CD4-positive, CD25-positive, alpha-beta regulatory T cell (primary cell): ENCODE data around the gene PAXIP1. TPM values are rescaled to one million over a fixed set of nuclear protein-coding genes. Genes with fewer than 3 reads are reported as not detected.

ENCODE experiments used
- ATAC-seq, 2 donors: fragments of 150-1000 bp; cut with Tn5 transposase; one replicate each; pipeline ENCODE4 v1.10.0; 2021; ENCODE audit warnings: low read depth in 2 of 2, moderate number of reproducible peaks in 2 of 2, moderate library complexity in 1 of 2
- DNase-seq, 3 donors: peaks; one replicate each; pipeline versions ENCODE4 v3.0.0 to v3.0.0-alpha.2; 2012 to 2022; ENCODE audit warnings: mixed read lengths in 1 of 3
- H3K27ac ChIP-seq: one replicate; pipeline ENCODE4 v1.7.0; 2013; ENCODE audit warnings: mild to moderate bottlenecking, low read length; ENCODE audit not compliant: insufficient read depth, poor library complexity, severe bottlenecking
- H3K27me3 ChIP-seq: one replicate; pipeline ENCODE4 v1.7.0; 2013; ENCODE audit warnings: low read length; ENCODE audit not compliant: control insufficient read depth, insufficient read depth
- H3K36me3 ChIP-seq: one replicate; pipeline ENCODE4 v1.7.0; 2013; ENCODE audit warnings: mild to moderate bottlenecking, low read length, moderate library complexity; ENCODE audit not compliant: control insufficient read depth, insufficient read depth
- H3K4me1 ChIP-seq: 2 replicates; pipeline ENCODE4 v1.7.0; 2013; ENCODE audit warnings: mild to moderate bottlenecking, low read length; ENCODE audit not compliant: insufficient read depth, control insufficient read depth, poor library complexity, severe bottlenecking
- H3K4me3 ChIP-seq: one replicate; pipeline ENCODE4 v1.7.0; 2013; ENCODE audit warnings: low read depth, mild to moderate bottlenecking, low read length, moderate library complexity
- H3K9me3 ChIP-seq, 2 experiments: 1 replicate in 1 of 2; 2 replicates in 1 of 2; pipeline ENCODE4 v1.7.0; 2013; ENCODE audit warnings: low read length in 2 of 2, mild to moderate bottlenecking in 1 of 2, moderate library complexity in 1 of 2; ENCODE audit not compliant: control insufficient read depth in 2 of 2
- H3K27ac Mint-ChIP-seq, 3 donors: one replicate each; pipeline ENCODE4 v1.8.0; 2020 to 2022; ENCODE audit warnings: mild to moderate bottlenecking in 3 of 3, mixed read lengths in 3 of 3, moderate library complexity in 2 of 3
- H3K27me3 Mint-ChIP-seq: one replicate; pipeline ENCODE4 v1.8.0; 2022; ENCODE audit warnings: mild to moderate bottlenecking, mixed read lengths
- H3K36me3 Mint-ChIP-seq: one replicate; pipeline ENCODE4 v1.8.0; 2020; ENCODE audit warnings: mixed read lengths
- H3K4me1 Mint-ChIP-seq, 4 donors: one replicate each; pipeline ENCODE4 v1.8.0; 2020 to 2022; ENCODE audit warnings: mixed read lengths in 4 of 4, mild to moderate bottlenecking in 1 of 4
- H3K4me3 Mint-ChIP-seq, 4 donors: one replicate each; pipeline ENCODE4 v1.8.0; 2020 to 2022; ENCODE audit warnings: mild to moderate bottlenecking in 4 of 4, mixed read lengths in 4 of 4, moderate library complexity in 3 of 4
- H3K9me3 Mint-ChIP-seq, 7 donors: one replicate each; pipeline ENCODE4 v1.8.0; 2020 to 2022; ENCODE audit warnings: mixed read lengths in 7 of 7, mild to moderate bottlenecking in 3 of 7, moderate library complexity in 2 of 7
- polyA plus RNA-seq, 4 donors: library from polyadenylated mRNA; unstranded; fragments of 300-500 nt; fragmentation: Illumina TruSeq; gene quantifications; one replicate each; pipeline ENCODE4 v1.2.3, GENCODE V29; 2021
- total RNA-seq: library from RNA; stranded (reverse); gene quantifications from one replicate; pipeline ENCODE4 v1.2.3, GENCODE V29; 2022

PAXIP1 gene
- total and polyA plus RNA-seq, 5 donors from 2014 or later = 0.88 to 15.1 (median 2.2) TPM

DNA sequence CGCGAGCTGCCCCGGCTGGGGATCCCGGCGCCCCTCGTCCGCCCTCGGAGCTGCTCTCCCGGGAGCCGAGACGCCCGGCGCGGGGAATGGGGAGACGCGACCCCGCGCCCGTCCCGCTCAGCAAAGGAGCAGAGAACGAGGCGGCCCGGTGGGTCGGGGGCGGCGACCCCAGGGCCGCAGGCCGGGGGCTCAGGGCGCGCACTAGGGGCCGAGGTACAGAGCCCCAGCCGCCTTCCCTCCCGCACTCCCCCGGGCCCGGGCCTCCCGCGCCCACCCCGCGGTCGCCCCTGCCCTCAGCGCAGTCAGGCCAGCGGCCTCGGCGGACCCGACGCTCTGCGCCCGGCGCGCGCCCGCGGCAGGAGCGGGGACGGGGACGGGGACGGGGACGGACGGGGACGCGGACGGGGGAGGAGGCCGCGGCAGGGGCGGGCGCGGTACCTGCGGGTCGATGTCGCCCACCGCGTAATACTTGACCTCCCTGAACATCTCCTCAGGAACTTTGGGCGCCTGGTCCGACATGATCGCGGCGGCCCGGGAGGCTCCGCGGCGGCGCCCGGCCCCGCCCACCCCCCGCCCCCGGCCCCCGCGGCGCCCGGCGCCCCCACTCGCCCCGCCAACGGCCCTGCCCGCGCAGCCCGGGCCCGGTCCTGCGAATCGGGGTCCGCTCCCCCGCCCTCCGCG, 373 bp downstream of the PAXIP1 start:
- peaks cover 9% of the 10 kb centered on the region for H3K36me3 ChIP-seq
- peaks cover 6 to 16% (median 10%) of the 10 kb centered on the region in 4 donors for H3K4me1 Mint-ChIP-seq
- H3K4me1 ChIP-seq = peaks cover 19% of the 10 kb centered on the region
- H3K4me3 Mint-ChIP-seq = no peak overlapping the region
- peaks cover 7% of the 10 kb centered on the region for H3K36me3 Mint-ChIP-seq
- ATAC-seq (peak; percentile 14 to 15), DNase-seq (peak in 2 of 3 donors; percentile 36 to 67)
- no peaks in the 10 kb centered on the region for H3K27me3 Mint-ChIP-seq
- no peaks in the 10 kb centered on the region for H3K9me3 ChIP-seq
- H3K4me3 ChIP-seq = no peak overlapping the region
- peaks cover 0 to 2% (median 0%) of the 10 kb centered on the region in 7 donors for H3K9me3 Mint-ChIP-seq
- H3K27ac Mint-ChIP-seq = no peak overlapping the region
- H3K27ac ChIP-seq = no peak overlapping the region
- no peaks in the 10 kb centered on the region for H3K27me3 ChIP-seq

GRCh38 chr7:155001756-155002410, 1.0 kb downstream of the PAXIP1 start:
- Histone ChIP-seq H3K27me3 (no peaks in the 10 kb centered on the region), H3K27ac (no peak overlapping the region), H3K9me3 (no peaks in the 10 kb centered on the region), H3K36me3 (peaks cover 16% of the 10 kb centered on the region), H3K4me3 (peak overlapping the region; percentile 69), H3K4me1 (peaks cover 19% of the 10 kb centered on the region)
- peaks cover 9% of the 10 kb centered on the region for H3K36me3 Mint-ChIP-seq
- H3K27me3 Mint-ChIP-seq = no peaks in the 10 kb centered on the region
- H3K9me3 Mint-ChIP-seq = peaks cover 0 to 2% (median 0%) of the 10 kb centered on the region in 7 donors
- H3K4me3 Mint-ChIP-seq = no peak overlapping the region
- peak in 2 of 3 donors; percentile 5 to 26 for DNase-seq
- peaks cover 6 to 19% (median 13%) of the 10 kb centered on the region in 4 donors for H3K4me1 Mint-ChIP-seq
- ATAC-seq = no peak
- H3K27ac Mint-ChIP-seq = peak overlapping the region in 2 of 3 donors; percentile 88 to 90

DNA sequence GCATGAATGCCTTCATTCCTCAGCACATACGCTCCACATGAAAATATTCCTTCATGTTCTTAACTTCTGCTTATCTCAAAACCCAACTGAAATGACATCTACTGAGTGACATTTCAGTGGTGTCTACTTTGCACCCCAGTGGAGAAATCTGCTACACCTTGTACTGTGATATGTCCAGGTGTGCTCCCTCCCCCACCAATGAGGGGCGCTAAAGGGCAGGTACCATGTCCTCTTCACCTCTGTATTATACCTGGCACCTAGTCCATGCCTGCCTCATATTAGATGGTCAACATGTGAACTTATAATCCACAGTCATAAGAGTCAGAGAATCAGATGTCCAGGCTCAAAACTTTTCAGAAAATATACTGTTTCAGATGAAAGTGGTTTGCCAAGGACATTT, 2.1 kb downstream of the PAXIP1 start:
- peaks cover 6 to 23% (median 15%) of the 10 kb centered on the region in 4 donors for H3K4me1 Mint-ChIP-seq
- no peak overlapping the region for H3K4me3 ChIP-seq
- no peaks in the 10 kb centered on the region for H3K27me3 Mint-ChIP-seq
- no peak overlapping the region for H3K27ac Mint-ChIP-seq
- DNase-seq (peak in 1 of 3 donors; percentile 42), ATAC-seq (no peak)
- H3K27me3 ChIP-seq = no peaks in the 10 kb centered on the region
- H3K36me3 Mint-ChIP-seq = peaks cover 12% of the 10 kb centered on the region
- H3K36me3 ChIP-seq = peaks cover 27% of the 10 kb centered on the region
- H3K9me3 Mint-ChIP-seq = peaks cover 0 to 2% (median 0%) of the 10 kb centered on the region in 7 donors
- no peaks in the 10 kb centered on the region for H3K9me3 ChIP-seq
- no peak overlapping the region for H3K4me3 Mint-ChIP-seq
- no peak overlapping the region for H3K27ac ChIP-seq
- H3K4me1 ChIP-seq = peaks cover 19% of the 10 kb centered on the region

DNA sequence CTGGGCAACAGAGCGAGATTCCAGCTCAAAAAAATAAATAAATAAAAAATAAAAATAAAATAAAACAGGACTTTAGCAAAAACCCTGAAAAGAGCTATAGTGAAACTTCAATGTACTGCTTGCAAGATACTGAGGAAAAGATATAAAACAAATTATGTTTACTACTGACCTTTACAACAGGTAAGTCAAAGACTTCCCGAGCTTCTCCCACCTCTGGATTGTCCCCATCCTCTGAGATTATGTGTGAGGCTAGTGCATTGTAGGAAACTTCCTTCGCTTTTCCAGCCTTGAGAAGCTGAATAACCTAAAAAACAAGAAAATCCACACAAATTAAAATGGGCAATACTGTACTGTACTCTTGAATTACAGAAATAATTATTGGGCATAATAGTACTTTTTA, 4.4 kb downstream of the PAXIP1 start:
- H3K4me1 ChIP-seq = peaks cover 9% of the 10 kb centered on the region
- Mint-ChIP-seq H3K27me3 (no peaks in the 10 kb centered on the region), H3K36me3 (peaks cover 19% of the 10 kb centered on the region), H3K4me1 (peaks cover 0 to 17% (median 10%) of the 10 kb centered on the region in 4 donors), H3K9me3 (no peaks in the 10 kb centered on the region), H3K4me3 (no peak overlapping the region), H3K27ac (no peak overlapping the region)
- H3K36me3 ChIP-seq = peaks cover 31% of the 10 kb centered on the region
- H3K4me3 ChIP-seq = no peak overlapping the region
- no peak overlapping the region for H3K27ac ChIP-seq
- no peaks in the 10 kb centered on the region for H3K9me3 ChIP-seq
- DNase-seq = no peak
- no peak for ATAC-seq
- no peaks in the 10 kb centered on the region for H3K27me3 ChIP-seq

- Histone ChIP-seq H3K36me3 (peaks cover 36% of the 10 kb centered on the region), H3K4me3 (no peak overlapping the region), H3K27me3 (no peaks in the 10 kb centered on the region), H3K9me3 (no peaks in the 10 kb centered on the region), H3K4me1 (peaks cover 9% of the 10 kb centered on the region), H3K27ac (no peak overlapping the region)
- H3K4me3 Mint-ChIP-seq = no peak overlapping the region
- no peaks in the 10 kb centered on the region for H3K27me3 Mint-ChIP-seq
- no peak overlapping the region for H3K27ac Mint-ChIP-seq
- ATAC-seq = no peak
- peaks cover 0 to 17% (median 11%) of the 10 kb centered on the region in 4 donors for H3K4me1 Mint-ChIP-seq
- H3K36me3 Mint-ChIP-seq = peaks cover 25% of the 10 kb centered on the region
- H3K9me3 Mint-ChIP-seq = no peaks in the 10 kb centered on the region
- no peak for DNase-seq
Measured at GRCh38 chr7:154997840-154998370, 5.0 kb downstream of the PAXIP1 start.

DNA sequence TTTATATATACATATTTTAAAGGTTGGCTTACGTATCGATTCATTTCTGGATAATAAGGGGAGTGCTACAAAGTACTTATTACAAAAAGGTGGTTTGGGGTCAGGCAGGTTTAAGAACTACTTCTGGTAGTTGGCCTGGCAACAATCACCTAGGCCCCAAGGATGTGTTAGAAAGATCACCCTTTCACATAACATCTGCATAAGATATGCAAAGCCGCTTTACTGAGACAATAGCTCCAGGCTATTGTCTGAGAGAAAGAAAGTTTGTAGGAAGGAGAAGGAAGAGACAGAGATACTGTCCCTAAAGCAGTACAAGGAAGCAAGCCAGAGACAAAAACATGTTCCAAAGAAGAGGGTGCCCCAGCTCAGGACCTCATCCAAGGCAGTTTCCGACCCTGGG, 6.2 kb downstream of the PAXIP1 start:
- Histone ChIP-seq H3K4me3 (no peak overlapping the region), H3K4me1 (peaks cover 5% of the 10 kb centered on the region), H3K9me3 (no peaks in the 10 kb centered on the region), H3K36me3 (peaks cover 38% of the 10 kb centered on the region), H3K27me3 (no peaks in the 10 kb centered on the region), H3K27ac (no peak overlapping the region)
- peaks cover 30% of the 10 kb centered on the region for H3K36me3 Mint-ChIP-seq
- H3K27me3 Mint-ChIP-seq = no peaks in the 10 kb centered on the region
- H3K9me3 Mint-ChIP-seq = no peaks in the 10 kb centered on the region
- no peak for ATAC-seq
- H3K4me3 Mint-ChIP-seq = no peak overlapping the region
- DNase-seq = no peak
- H3K27ac Mint-ChIP-seq = no peak overlapping the region
- H3K4me1 Mint-ChIP-seq = peaks cover 0 to 17% (median 11%) of the 10 kb centered on the region in 4 donors

- no peak for DNase-seq
- H3K36me3 Mint-ChIP-seq = peaks cover 34% of the 10 kb centered on the region
- H3K9me3 ChIP-seq = no peaks in the 10 kb centered on the region
- H3K4me3 ChIP-seq = no peak overlapping the region
- H3K27ac ChIP-seq = no peak overlapping the region
- peaks cover 41% of the 10 kb centered on the region for H3K36me3 ChIP-seq
- H3K27me3 Mint-ChIP-seq = no peaks in the 10 kb centered on the region
- H3K4me3 Mint-ChIP-seq = no peak overlapping the region
- peaks cover 0 to 14% (median 9%) of the 10 kb centered on the region in 4 donors for H3K4me1 Mint-ChIP-seq
- H3K4me1 ChIP-seq = peaks cover 4% of the 10 kb centered on the region
- H3K9me3 Mint-ChIP-seq = no peaks in the 10 kb centered on the region
- peak overlapping the region in 1 of 3 donors; percentile 12 for H3K27ac Mint-ChIP-seq
- no peak for ATAC-seq
- H3K27me3 ChIP-seq = no peaks in the 10 kb centered on the region
Measured at GRCh38 chr7:154996101-154996500, 6.8 kb downstream of the PAXIP1 start.
